NCI-H345 treated with DMSO at 0.1 percent for 48 hours (cell line): ENCODE results near the gene CDK17.

Experiments
- DNase-seq: peaks from one replicate; lab custom pipeline; 2025; ENCODE audit not compliant: unreplicated experiment; lab: John Stamatoyannopoulos, UW

CDK17 gene

DNA sequence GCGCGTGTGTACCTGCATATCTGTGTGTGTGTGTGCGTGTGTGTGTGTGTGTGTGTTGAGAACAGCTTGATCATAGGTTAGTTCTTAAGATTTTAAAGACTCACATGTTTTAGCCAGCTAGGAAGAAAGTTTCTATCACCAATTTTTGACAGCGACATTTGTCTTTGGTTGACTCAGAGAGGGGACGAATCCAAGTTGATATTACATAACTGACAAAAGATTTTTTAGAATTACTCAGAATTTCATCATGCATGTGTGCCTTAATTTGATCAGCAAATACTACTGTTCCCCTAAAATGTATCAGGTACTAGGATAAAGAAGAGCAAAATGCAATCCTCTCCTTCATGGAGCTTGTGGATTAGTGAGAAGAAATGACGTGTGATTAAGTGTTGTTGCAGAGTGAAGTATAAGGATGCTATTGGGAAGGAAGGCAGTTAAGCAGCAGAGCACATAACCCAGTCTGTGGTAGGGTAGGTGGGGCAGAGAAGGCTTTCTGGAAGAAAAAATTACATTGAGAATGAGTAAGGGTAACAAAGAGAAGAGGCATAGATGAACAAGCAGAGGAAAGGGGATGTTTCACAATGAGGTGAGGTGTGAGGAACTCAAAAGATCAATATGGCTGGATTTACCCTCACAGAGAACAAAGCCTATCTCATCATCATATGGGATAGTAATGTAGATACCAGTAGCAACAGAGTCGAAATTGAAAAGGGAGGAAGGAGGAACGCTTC lies 128.6 kb downstream of the CDK17 start:
- DNase-seq, result no peak

DNA sequence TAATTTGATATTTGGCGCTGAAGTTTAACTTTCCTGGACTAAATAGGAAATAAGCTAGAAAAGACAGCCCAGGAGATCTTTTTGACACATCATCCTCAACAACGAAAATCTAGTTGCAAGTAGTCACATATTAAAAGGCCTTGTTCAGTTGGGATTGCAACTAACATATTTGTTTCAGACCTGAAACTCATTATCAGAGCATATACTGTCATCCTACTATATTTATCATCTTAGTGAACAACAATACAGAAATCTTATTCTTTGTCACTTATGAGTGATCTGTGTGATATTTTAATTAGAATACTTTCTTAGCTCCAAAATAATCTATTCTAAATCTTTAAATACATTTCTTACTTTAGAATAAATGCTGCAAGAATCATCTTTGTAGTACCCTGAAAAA lies 134.0 kb downstream of the CDK17 start:
- no peak for DNase-seq

DNA sequence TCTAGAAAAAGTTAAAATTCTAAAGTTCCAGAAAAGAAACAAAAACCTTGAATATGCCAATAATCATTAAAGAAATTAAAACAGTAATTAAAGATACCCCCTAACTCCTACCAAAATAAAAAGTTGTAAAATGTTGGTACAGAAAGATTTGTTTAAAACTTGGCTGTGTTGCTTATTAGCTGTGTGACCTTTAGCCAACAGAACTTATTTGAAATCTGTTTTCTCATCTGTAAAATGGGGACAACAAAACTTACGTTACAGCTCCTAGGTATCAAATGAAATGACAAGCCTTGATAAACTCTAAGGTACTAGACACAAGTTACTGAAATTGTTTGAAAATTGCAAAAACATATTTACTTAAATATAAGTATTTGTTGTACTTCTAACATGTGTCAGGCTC lies 134.4 kb downstream of the CDK17 start:
- no peak for DNase-seq

DNA sequence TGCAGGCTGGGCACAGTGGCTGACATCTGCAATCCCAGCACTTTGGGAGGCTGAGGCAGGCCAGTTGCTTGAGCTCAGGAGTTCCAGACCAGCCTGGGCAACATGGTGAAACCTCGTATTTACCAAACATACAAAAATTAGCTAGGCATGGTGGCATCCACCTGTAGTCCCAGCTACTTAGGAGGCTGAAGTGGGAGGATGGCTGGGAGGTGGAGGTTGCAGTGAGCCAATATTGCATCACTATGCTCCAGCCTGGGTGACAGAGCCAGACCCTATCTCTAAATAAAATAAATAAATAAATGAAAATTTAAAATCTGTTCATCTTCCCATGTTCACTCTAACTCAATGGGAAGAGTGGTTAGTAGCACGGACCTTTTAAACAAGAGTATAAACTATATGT lies 134.8 kb downstream of the CDK17 start:
- no peak for DNase-seq

DNA sequence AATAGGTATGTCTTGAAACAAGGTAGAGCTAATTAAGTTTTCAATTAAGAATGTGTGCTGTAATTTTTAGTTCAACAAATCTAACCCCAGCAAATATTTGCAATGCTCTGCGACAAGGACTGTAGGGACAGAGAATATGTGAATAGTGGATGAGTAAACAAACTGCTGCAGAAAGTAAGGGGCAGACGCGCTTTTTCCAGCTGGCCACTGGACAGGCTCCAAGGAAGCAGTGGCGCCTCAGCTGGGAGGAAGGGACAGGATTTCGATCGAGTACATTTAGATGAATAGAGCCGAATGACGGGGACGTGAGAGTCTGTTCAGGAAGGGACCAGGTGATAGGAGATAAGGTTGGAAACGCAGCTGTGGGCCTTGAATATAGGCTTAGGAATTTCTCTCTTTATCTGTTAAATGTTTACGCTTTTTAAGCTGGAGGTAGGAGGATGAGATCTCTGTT lies 136.8 kb downstream of the CDK17 start:
- DNase-seq, result no peak

DNA sequence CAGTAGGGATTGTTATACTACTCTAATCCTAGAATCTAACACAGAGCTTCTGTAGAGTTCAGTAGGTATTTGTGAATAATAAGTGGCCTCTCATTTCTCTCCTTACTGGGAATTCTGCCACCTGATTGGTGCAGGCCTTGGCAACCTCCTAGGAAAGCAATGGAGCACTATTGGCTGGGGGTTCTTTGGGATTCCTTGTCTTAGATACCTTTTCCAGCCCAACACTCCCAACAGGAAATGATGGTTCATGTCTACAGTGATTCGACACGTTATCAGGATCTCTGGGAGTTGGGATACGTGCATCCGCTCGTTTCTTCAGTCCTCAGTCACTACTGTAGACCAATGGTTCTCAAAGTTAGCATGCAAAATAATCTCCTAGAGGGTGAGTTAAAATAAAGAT lies 138.7 kb downstream of the CDK17 start:
- DNase-seq, result no peak

DNA sequence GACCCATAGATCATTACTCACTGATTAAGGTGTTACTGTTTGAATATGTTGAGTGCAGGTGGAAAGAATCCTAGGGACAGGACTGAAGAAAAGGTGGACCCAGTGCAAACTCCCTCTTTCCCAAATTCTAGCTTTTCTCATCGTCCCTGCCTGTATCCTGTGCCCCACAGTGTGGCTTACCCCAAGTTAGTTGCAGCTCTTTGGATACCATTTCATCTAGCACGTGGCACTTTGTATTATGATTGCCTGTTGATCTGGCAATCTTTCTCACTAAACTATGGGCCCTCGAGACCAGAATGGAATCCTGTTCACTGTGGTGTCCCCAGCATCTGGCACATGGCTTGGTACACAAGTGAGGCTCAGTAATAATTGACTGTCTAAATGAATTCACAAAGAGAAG lies 139.6 kb downstream of the CDK17 start:
- DNase-seq, result no peak

DNA sequence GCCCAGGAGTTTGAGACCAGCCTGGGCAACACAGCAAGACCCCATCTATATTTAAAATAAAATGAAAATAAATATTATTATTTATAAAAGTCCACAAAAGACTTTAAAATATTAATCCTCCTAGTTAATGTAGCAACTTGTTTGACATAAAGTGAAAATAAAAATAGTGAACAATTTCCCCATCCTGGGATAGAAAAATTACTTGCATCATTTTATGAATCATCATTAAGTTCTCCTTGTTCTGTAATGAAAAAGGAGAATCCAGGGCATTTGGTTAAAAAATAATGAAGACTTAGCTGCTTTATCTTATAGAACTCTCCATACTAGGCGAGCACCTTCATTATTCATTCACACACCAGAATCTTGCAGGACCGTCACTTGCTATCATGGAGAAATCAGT lies 140.0 kb downstream of the CDK17 start:
- no peak for DNase-seq

DNA sequence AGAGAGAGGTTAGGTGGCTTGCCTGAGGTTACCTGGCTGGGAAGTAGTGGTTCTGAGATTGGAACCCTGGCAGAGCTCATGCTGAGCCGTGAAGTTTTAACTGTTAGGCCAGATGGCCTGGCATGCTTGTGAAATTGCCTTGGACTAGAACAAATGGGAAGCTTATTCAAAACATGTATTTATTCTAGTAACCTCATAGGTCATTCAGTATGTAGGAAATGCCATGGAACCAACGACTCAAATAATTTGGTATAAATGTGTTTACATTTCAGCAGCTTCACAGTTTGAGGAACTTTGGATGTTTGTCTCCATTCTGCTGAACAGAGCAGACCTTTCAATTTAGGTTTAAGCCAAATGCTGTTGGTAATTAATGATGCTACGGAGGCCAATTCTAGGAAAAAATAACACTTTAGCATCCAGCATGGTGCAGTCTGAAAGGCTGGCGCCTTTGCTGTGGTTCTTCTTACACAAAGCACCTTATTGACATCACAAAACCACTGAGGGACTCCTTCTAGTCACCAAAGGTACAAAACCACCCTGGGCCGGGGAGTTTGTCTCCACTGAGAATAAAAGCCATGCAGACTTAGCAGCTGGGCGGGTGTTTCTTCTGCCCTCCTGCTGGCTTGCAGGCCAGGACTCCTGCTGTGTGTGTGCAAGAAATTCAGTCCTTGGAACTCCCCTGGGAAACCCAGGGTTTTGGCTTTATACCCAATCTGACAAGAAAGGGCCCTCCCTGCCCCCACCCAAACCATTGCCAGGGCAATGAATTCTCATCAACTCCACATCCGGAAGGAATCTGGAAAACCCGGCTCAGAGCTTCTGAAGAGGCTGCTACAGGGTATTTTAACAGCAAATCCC lies 141.9 kb downstream of the CDK17 start:
- DNase-seq, result no peak

DNA sequence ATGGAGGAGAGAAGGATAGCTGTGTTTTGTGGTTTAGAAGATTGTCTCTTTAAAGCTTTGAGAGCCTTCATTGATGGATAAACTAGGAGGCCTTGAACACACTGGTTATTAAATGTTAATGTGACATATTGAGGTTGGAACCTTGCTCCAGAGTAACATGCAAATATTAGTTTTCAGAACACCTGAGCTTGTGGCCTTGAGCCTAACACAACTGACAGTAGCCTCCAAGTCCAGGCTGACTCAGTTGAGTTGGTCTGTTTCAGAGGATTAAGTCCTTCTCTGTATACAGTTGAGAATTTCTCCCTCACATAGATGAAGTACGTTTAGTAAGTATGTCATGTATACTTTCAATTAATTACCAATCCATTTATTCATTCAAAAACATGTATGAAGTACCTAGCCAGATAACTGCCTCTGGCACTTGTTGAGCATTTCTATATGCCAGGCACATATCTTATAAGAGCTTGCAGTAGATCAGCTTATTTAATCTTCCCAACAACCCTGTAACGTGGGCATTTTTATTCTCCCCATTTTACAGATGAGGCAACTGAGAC lies 142.6 kb downstream of the CDK17 start:
- DNase-seq, result no peak

DNA sequence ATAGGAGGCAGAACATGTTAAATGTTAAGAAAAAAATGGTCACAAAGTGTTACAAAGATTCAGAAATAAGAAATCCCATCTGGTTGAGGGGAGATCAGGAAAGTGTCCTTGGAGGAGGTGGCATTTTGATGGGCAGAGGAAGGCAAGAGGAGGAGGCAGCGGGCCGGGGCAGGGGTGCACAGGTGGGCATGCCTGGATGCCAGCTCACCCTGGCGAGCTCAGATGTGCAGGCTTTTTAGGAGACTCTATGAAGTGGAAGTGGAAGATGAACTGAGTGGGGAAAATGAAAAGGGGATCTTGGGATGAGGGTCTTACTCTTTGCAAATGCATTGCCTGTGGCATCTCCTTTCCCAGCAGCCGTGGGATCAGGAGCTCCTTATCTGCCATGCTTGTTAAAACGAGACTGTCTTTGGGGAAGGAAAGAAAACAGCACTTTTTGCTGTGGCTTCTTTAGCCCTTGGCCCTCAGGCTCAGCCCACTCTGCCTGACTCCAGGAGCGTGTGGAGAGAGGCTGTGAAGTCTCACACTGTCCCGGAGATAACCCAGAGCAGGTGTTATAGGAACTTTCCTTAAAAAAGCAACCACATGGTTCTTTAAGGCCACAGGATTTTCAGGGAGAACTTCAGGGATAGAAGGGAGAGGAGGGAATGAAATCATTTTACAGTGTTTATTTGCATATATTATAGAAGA lies 143.4 kb downstream of the CDK17 start:
- no peak for DNase-seq

DNA sequence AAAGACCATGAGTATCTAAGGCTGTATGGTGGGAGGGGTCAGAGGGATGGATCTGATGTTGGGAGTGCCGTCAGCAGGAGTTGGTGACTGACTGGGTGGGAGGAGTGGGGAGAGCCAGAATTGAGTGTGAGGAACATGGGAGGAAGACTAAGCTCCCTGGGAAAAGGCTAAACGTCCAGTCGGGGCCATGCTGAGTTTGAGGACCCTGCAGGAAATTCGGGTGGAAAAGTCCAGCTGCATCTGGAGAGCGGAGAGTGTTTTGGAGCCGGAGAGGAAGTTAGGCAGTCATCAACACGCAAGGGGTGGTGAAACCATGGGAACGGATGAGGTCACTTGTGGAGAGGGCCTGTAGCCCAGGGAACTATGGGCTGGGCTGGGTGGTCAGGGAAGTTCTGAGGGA lies 145.2 kb downstream of the CDK17 start:
- no peak for DNase-seq

DNA sequence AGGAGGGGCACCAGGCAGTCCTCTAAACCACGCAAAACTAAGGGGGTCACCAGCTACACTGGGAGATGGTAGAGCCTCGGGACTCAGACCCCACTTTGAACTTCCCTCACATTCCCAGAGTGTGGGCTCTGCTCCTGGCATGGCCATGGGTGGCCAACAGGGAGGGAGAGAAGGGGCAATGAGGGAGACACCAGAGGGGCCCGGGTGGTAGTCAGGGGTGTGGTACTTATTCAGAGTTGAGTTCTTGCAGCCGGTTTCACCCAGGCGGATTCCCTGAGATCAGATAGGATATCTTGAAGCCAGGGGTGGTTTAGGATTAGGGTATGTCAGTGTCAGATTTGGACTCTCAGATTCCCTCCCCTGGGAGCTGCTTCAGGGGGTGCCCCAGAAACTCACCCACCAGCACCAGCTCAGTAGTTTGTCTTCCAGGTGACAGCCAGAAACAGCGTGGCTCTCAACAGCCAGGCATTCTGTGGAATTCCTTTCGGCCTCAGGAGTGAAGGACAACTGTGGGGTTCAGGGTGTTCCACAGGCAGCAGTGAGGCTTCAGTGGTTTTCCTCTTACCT lies 150.0 kb downstream of the CDK17 start:
- DNase-seq, result no peak

DNA sequence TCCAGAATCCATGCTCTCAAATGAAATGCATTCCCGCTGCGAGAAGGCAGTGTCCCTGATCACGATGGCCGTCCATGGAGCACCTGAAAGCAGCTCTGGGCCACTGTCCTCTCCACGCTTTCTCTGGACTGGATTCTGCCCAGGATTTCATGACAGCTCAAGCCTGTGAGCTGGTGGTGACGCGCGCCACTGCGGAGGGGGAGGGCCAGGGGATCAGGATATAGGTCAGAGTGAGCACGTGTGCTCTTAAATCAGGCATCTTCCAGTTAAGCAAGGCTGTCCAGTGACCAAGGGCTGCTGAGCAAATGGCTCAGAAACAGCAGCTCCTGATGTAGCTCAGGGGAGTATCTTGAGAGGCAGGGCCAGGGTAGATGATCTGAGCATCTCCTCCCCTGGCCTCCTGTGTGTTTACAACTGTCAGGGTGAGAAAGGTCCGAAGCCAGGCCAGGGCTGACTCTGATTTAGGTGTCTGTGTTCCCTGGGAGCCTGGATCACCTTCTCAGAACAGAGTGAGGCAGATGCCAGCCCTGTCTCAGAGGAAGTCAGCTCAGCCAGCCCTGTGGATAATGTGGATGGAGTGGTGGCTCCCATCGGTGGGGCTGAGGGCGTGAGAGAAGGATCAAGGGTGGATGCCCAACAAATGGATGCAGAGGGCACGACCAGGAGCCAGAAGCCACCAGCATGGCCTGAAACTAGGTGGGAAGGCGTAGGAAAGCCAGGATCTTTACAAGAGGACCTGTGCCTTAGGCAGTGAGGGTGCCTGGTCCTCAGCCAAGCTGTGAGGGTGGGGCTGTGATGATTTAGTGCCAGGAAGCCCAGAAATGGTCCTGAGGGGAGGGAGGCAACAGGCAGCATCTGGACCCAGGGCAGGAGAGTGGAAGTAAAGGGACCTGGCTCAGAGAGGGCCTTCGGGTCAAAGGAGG lies 150.8 kb downstream of the CDK17 start:
- no peak for DNase-seq

DNA sequence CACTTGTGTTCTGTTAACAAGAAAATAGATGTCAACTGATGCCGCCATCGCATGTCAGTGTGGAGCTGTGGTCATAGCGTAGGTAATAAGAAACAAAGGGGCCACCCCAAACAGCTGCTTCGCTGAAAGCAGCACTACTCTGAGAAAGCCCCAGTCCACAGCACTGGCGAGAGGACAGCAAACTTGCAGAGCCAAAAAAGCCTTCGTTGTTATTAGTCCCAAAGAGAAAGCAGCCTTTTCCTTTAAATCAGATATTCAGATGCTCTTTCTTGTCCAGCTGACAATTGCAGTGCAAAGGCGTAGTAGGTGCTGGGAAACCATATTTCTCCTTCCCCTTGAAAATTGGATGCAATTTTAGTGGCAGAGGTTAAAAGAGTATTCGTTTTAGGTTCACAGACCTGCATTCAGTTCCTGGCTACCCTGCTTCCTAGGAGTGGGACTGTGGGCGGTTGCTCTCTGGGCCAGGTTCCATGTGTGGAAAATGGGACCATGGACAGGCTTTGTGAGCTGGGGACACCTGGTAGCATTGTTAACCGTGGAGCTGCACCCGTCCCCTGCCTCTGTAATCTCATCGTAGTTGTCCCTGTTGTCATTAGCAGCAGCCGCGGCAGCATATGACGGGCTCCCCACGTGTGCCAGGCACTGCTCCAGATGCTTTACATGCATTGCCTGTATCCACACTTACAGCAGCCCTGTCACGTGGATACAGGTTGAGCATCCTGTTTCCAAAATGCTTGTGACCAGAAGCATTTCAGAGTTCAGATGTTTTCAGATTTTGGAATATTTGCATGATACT lies 151.9 kb downstream of the CDK17 start:
- no peak for DNase-seq

DNA sequence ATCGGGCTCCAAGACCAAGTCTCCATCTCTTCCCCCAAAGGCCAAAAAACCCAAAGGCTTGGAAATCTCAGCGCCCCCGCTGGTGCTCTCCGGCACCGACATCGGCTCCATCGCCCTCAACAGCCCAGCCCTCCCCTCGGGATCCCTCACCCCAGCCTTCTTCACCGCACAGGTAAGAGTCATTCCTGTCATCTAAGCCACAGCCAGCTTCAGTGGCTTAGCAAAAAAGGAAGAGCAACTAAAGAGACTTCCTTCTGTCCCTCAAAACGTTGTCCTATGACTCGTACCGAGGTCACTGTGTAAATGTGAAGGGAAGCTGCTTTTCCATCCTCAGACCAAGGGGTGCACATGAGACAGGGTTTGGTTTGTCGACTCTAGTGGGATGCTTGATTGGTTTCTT lies 152.7 kb downstream of the CDK17 start:
- no peak for DNase-seq

DNA sequence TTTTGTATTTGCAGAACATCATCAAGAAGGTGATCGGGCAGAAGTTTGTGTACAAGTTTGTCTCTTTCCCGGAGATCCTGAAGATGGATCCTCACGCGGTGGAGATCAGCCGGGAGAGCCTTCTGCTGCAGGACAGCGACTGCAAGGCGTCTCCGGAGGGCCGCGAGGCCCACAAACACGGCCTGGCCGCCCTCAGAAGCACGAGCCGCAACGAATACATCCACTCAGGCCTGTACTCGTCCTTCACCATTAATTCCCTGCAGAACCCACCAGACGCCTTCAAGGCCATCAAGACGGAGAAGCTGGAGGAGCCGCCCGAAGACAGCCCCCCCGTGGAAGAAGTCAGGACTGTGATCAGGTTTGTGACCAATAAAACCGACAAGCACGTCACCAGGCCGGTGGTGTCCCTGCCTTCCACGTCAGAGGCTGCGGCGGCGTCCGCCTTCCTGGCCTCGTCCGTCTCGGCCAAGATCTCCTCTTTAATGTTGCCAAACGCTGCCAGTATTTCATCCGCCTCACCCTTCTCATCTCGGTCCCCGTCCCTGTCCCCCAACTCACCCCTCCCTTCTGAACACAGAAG lies 153.2 kb downstream of the CDK17 start:
- DNase-seq, result no peak

DNA sequence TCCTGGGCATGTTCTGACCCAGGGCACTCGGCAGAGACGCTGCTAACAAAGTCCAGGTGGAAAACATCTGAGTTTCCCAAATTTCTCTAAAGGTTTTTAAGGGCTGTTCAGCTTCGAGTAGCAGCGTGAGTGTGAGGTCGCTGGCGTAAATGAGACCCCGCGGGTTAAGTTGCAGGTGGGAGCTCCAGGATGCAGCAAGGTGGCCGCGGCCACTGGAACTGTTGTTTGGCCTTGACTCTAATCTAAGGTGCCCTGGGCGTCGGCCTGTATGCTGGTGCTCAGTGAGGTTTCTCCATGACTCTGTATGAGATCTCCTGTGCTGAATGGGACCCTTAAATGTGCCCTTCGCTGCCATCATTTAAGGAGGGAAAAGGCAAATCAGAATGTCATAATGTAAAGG lies 155.4 kb downstream of the CDK17 start:
- no peak for DNase-seq

DNA sequence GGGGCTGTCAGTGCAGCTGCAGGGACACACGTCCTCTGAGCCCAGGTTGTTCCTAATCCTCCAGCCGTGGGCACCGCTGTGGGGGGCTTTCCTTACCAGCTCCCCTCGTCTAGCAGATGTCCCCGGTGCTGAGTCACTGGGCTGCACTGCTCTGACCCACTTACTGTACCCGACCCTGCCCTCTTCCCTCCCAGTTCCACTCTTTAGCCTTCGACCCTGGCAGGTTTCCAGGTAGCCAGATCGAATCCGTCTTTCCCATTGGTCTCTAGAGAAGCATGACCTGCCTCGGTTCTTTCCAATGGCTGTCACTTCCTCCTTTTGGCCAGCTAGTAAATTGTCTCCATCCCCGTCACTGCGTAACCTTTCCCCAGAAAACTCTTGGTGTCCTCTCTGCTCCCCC lies 157.6 kb downstream of the CDK17 start:
- no peak for DNase-seq
